CD1c-positive myeloid dendritic cell (primary cell): ENCODE data around the gene ENO2.

Source experiments
- DNase-seq: peaks from one replicate; pipeline ENCODE4 v3.0.0-alpha.2; 2016; ENCODE audit errors: extremely low spot score

The ENO2 gene

GRCh38 chr12:6932766-6933165 lies 18.4 kb downstream of the ENO2 start:
- no peak for DNase-seq

GRCh38 chr12:6934110-6934509 lies 19.7 kb downstream of the ENO2 start:
- no peak for DNase-seq

- DNase-seq, result peak; percentile 64
Observed at GRCh38 chr12:6935371-6936193, 21.2 kb downstream of the ENO2 start.

DNA sequence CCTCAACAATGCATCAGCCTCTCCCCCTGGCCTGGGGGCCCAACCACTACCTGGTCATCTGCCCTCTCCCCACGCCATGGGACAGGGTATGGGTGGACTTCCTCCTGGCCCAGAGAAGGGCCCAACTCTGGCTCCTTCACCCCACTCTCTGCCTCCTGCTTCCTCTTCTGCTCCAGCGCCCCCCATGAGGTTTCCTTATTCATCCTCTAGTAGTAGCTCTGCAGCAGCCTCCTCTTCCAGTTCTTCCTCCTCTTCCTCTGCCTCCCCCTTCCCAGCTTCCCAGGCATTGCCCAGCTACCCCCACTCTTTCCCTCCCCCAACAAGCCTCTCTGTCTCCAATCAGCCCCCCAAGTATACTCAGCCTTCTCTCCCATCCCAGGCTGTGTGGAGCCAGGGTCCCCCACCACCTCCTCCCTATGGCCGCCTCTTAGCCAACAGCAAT lies 21.8 kb downstream of the ENO2 start:
- DNase-seq, result peak; percentile 61

GRCh38 chr12:6936636-6937480 lies 22.5 kb downstream of the ENO2 start:
- no peak for DNase-seq

DNA sequence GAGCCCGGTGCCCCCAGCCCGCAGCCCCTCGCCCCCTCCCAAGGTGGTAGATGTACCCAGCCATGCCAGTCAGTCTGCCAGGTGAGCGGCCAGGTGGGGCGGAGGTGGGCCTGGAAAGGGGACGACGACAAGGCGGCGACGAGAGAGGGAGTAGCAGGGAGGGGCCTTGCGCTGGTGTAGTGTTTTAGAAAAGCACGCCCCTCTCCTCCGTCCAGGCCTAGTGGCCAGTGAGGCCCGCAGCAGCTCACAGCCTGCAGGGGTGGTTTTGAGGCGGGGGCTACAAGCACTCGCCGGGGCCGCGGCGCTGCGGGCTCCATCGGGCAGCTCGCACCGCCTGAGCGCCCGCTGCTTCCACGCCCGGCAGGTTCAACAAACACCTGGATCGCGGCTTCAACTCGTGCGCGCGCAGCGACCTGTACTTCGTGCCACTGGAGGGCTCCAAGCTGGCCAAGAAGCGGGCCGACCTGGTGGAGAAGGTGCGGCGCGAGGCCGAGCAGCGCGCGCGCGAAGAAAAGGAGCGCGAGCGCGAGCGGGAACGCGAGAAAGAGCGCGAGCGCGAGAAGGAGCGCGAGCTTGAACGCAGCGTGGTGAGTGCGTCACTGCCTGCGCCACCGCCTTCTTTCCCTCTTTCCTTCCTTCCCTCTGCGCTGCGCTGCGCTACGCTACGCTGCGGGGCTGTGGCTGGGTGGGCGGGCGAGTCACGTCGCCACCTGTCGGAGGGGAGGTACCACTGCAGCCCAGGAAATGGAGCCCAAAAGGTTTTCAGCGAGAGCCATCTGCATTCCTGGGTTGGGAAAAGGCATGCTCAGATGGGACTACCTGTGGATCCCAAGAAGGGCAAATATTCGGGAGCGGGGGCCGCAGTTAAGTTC lies 23.3 kb downstream of the ENO2 start:
- DNase-seq, result peak; percentile 97

- DNase-seq, result no peak
Observed at GRCh38 chr12:6938353-6939190, 24.2 kb downstream of the ENO2 start.

DNA sequence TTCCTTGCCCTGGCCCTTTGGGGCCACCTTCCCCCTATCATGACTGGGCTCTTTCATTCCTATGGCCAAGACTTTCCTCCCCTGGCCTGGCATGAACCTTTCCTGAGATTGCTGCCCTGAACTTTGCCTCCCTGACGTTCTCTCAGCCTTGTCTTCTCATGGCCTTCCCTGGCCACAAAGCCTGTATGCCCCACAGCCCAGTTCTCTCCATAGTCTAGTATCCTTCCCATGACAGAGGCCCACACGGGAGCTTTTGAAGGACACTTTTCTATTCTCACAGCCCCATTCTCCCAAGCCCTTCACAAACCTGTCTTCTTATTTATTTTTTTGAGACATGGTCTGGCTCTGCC lies 24.8 kb downstream of the ENO2 start:
- DNase-seq, result no peak

- no peak for DNase-seq
Observed at GRCh38 chr12:6941267-6941666, 26.9 kb downstream of the ENO2 start.

DNA sequence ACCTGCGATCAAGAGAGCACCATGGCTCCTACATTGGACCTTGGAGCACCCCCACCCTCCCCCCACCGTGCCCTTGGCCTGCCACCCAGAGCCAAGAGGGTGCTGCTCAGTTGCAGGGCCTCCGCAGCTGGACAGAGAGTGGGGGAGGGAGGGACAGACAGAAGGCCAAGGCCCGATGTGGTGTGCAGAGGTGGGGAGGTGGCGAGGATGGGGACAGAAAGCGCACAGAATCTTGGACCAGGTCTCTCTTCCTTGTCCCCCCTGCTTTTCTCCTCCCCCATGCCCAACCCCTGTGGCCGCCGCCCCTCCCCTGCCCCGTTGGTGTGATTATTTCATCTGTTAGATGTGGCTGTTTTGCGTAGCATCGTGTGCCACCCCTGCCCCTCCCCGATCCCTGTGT lies 27.4 kb downstream of the ENO2 start:
- no peak for DNase-seq

DNA sequence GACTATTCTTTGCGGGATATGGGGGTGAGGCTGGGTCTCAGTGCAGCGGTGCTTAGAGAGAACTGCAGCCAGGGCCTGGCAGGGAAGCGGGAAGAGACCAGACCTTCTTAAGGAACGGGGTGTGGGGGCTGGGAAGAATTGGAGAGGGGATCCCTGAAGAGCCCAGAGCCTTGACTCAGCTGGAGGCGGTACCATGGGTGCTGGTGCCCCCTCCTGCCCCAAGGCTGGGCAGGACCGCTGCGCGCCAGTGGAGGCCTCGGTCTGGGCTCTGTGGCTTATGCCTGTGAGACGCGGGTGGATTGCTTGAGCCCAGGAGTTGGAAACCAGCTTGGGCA lies 27.9 kb downstream of the ENO2 start:
- DNase-seq, result no peak

- peak; percentile 93 for DNase-seq
Observed at GRCh38 chr12:6943389-6943721, 29.0 kb downstream of the ENO2 start.

DNA sequence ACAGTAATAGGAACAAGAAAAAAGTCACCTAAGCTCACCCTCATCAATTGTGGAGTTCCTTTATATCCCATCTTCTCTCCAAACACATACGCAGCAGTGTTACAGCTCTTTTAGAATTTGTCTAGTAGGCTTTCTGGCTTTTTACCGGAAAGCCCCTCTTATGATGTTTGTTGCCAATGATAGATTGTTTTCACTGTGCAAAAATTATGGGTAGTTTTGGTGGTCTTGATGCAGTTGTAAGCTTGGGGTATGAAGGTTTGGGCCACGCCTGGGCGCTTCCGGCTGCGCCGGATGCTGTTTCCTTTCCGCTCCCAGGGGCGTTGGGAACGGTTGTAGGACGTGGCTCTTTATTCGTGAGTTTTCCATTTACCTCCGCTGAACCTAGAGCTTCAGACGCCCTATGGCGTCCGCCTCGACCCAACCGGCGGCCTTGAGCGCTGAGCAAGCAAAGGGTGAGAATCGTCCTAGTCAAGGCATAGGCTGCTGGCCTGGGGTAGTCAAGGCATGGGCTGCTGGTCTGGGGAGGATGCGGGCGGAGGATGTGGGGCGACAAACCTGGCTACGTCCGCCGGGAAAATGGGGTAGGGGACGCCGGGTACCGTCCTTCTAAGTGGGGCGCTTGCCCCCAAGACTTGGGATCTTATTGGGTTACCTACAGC lies 29.5 kb downstream of the ENO2 start, which contains the start of the genes C12orf57 and RNU7-1:
C12orf57 (plus strand) TSS at position 301 of the 659 bp plus-strand sequence; CDS start at position 401, 100 bp downstream.
RNU7-1 (plus strand) TSS at position 95 of the 659 bp plus-strand sequence.
- peak; percentile 92 for DNase-seq

- DNase-seq, result peak; percentile 94
Observed at GRCh38 chr12:6944381-6945186, 30.2 kb downstream of the ENO2 start.

- no peak for DNase-seq
Observed at GRCh38 chr12:6945613-6946012, 31.2 kb downstream of the ENO2 start.

DNA sequence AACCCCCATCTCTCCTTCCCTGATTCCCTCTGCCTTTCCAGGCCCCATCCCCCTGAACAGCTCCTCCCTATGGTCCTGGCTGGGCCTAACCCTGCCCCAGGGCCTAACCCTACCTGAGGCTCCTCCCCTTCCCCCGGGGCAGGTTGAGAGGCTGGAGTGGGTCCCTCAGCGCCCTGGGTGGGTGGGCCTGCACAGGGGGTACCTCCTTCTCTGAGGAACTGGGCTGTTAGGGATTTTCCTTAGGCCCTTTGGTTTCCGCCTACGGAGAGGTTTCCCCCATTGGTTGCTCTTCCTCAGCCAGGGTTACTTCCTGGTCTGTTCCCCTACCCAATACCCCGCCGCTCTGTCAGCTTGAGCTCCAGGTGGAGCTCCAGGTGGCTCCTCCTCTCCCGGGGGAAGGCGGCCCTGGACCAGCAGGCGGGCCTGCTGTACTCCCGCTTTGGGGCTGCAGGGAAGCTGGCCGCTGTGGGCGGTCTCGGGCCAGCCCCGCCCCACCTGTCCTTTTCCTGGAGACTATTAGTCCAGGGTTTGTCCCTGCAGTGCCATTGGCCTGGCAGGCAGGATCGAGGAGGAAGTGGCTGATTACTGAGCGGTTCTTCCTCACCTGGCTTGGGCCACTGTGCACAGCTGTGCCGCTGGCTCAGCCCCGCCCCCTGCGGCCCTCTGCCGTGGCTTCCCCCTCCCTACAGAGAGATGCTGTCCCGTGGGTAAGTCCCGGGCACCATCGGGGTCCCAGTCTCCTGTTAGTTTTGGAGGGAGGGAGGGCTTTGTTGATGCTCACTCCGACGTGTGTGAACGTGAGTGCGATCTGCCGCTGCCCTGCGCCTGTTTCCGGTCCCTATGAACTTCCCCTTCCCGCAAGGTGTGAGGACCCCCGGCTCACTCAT lies 31.9 kb downstream of the ENO2 start:
- DNase-seq, result peak; percentile 71

DNA sequence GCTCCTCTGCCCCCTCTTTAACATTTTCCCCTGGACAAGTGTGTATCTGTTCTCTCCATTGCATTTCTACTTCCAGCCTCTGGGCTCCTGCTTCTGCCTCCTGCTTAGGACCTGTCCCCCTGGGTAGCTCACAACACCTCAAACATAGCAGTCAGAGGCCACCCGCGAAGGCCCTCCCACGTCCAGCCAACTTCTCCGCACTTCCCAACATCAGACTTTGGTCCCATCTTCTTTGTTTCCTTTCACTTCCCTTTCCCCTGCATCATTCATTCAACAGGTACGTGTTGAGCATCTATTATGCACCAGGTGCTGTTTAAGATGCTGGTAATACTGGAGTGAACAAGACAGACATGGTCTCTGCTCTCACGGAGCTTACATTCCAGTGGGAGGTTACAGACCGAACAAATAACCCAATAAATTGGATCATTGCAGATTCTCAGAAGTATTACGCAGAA lies 32.6 kb downstream of the ENO2 start:
- DNase-seq, result no peak

DNA sequence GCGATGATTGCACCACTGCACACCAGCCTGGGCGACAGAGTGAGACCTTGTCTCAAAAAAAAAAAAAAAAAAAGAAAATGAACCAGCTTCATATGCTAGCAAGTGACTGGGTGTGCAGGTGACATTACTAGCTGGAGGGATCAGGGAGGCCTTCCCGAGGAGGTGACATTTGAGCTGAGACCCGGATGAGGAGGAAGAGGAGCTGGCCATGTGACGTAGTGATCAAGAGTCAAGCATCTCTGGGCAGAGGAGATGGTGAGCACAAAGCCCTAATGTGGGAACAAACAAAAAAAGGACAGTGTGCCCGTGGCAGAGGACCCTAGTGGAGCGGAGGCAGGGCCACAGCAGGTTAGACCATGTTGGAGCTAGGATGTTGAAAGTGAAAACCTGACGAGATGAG lies 33.2 kb downstream of the ENO2 start:
- DNase-seq, result no peak
